Heart left ventricle (tissue), 16 donors: ENCODE data around the gene MYO15B. TPM values are rescaled to one million over a fixed set of nuclear protein-coding genes. Genes with fewer than 3 reads are reported as not detected.

ENCODE experiments used
- ATAC-seq, 4 donors: fragments of 200-7000 bp; cut with Tn5 transposase; one replicate each; pipeline ENCODE4 v1.9.1; 2020 to 2022; ENCODE audit warnings: moderate library complexity in 4 of 4, mild to moderate bottlenecking in 3 of 4, moderate number of reproducible peaks in 1 of 4
- DNase-seq, 5 donors: peaks; one replicate each; pipeline ENCODE4 v3.0.0-alpha.2; 2020
- H3K27ac ChIP-seq, 12 donors: fragments of 200-600 bp; sonication (generic) in 4 of 12; one replicate each; pipeline versions ENCODE4 v1.5.0 to v1.8.0; 2016 to 2022; ENCODE audit warnings: mild to moderate bottlenecking in 2 of 12
- H3K27me3 ChIP-seq, 9 donors: fragments of 200-600 bp; sonication (generic) in 2 of 9; one replicate each; pipeline versions ENCODE4 v1.5.1 to v1.8.0; 2016 to 2022; ENCODE audit warnings: mild to moderate bottlenecking in 3 of 9
- H3K36me3 ChIP-seq, 9 donors: fragments of 200-600 bp; sonication (generic) in 2 of 9; one replicate each; pipeline versions ENCODE4 v1.5.0 to v1.8.0; 2018 to 2022; ENCODE audit warnings: mild to moderate bottlenecking in 2 of 9
- H3K4me1 ChIP-seq, 12 donors: fragments of 200-600 bp; sonication (generic) in 4 of 12; one replicate each; pipeline versions ENCODE4 v1.5.0 to v1.8.0; 2016 to 2022; ENCODE audit warnings: mild to moderate bottlenecking in 3 of 12
- H3K4me3 ChIP-seq, 12 donors: fragments of 200-600 bp; sonication (generic) in 4 of 12; one replicate each; pipeline versions ENCODE4 v1.5.0 to v1.8.0; 2017 to 2022; ENCODE audit warnings: mild to moderate bottlenecking in 9 of 12, moderate library complexity in 4 of 12
- H3K9me3 ChIP-seq, 12 donors: fragments of 200-600 bp; sonication (generic) in 4 of 12; one replicate each; pipeline versions ENCODE4 v1.5.0 to v1.8.0; 2016 to 2022; ENCODE audit warnings: mild to moderate bottlenecking in 1 of 12
- CTCF ChIP-seq, 12 donors: fragments of 200-600 bp; sonication (generic) in 4 of 12; IDR thresholded peaks; one replicate each; pipeline versions ENCODE4 v1.5.0 to v1.8.0; 2018 to 2022; ENCODE audit warnings: antibody characterized with exemption in 12 of 12, mild to moderate bottlenecking in 5 of 12
- POLR2A ChIP-seq, 2 donors: fragments of 450-650 bp; IDR thresholded peaks; one replicate each; pipeline ENCODE4 v1.6.1; 2017; ENCODE audit warnings: antibody characterized with exemption in 2 of 2, mild to moderate bottlenecking in 2 of 2, moderate library complexity in 2 of 2
- WGBS, 4 donors: extraction: QIAGEN DNeasy Blood & Tissue Kit in 2 of 4; methylation state at CpG; one replicate each; pipeline versions ENCODE4 v1.1.5 to v1.1.7; 2013 to 2018; 5-methylcytosine and 5-hydroxymethylcytosine counted together
- intact Hi-C, 10 donors: fragments of 100-400 bp; cut with DNase I; formaldehyde crosslinking; loops; one replicate each; pipeline versions ENCODE4 v1.11.1 to v1.14.2; 2022
- polyA plus RNA-seq, 2 donors: library from polyadenylated mRNA; stranded (reverse); fragments of 200-250 nt; gene quantifications; one replicate each; pipeline ENCODE4 v1.2.3, GENCODE V29; 2013
- total RNA-seq, 9 donors: library from RNA; depleted of rRNA in 2 of 9; stranded (reverse); fragments of >200 nt in 2 of 9; fragmentation: NEBNext Ultra II Directional in 3 of 9; extraction: Animal tissue kit (Norgen Biotek cat#: 25700) in 3 of 9; gene quantifications; one replicate each; pipeline versions ENCODE4 v1.1.0 to v1.2.4, GENCODE V29; 2016 to 2023
- donor health status: ischemic (EF 13 %, LVEDD 7.1; RV severe dilation, severe dysfunction).
- donor health status: healthy with polysubstance abuse.
- donor health status: DM: no; HTN: yes; CAD: no.
- donor health status: DM: no; HTN: no; CAD: no.
- donor health status: ischemic (EF 25% LVEDD 6.9; RV normal size, moderate dysfunction).
- donor health status: ischemic (EF 25% LVEDD 5.7; RV mildly dilated, moderate dysfunction).
- donor health status: healthy.
- donor health status: DM: yes; HTN: yes; CAD: no.
- donor health status: ischemic (EF 35%, LVEDD 5.7; RV mildly dilated, moderate dysfunction).
- donor health status: nonischemic (EF 11% LVEDD 7.7; RV severe dilation, severe dysfunction).
- donor health status: DM: yes; HTN: yes; CAD: no.
- donor health status: PGD.
- donor health status: ischemic (EF 29% LVEDD 5.4; RV normal size, mild dysfunction).
- donor health status: nonischemic (EF 23%, LVEDD 6.1; RV moderate dilation, normal function).

Gene MYO15B
- total and polyA plus RNA-seq, 11 donors = 14.0 to 76.4 (median 42.9) TPM

- peak in 1 of 5 donors; percentile 32 for DNase-seq
- WGBS, 4 donors = 84 to 87% (median 85%) methylated on average over 7 of the region's 7 CpGs
- H3K9me3 ChIP-seq = no peaks in the 10 kb centered on the region
- no peak for ATAC-seq
- TF ChIP-seq CTCF (IDR thresholded peaks at IDR 0.05) (no peak), POLR2A (IDR thresholded peaks at IDR 0.05) (no peak)
- peak overlapping the region in 9 of 12 donors; percentile 5 to 76 (median 65) for H3K27ac ChIP-seq
- H3K27me3 ChIP-seq = no peaks in the 10 kb centered on the region
- peaks cover 0 to 57% (median 19%) of the 10 kb centered on the region in 12 donors for H3K4me1 ChIP-seq
- H3K4me3 ChIP-seq = no peak overlapping the region
- intact Hi-C loops = no loop called here
- H3K36me3 ChIP-seq = peaks cover 0 to 24% (median 5%) of the 10 kb centered on the region in 9 donors
Measured at GRCh38 chr17:75642182-75642783, 54.7 kb downstream of the MYO15B start.

GRCh38 chr17:75642784-75643642 is 55.4 kb downstream of the MYO15B start:
- intact Hi-C loops = no loop called here
- ATAC-seq (peak in 2 of 4 donors; percentile 6 to 25), DNase-seq (peak in 2 of 5 donors; percentile 44 to 49)
- Histone ChIP-seq H3K27ac (peak overlapping the region in 1 of 12 donors; percentile 76), H3K4me3 (no peak overlapping the region), H3K9me3 (no peaks in the 10 kb centered on the region), H3K27me3 (no peaks in the 10 kb centered on the region), H3K36me3 (peaks cover 0 to 24% (median 5%) of the 10 kb centered on the region in 9 donors), H3K4me1 (peaks cover 0 to 51% (median 18%) of the 10 kb centered on the region in 12 donors)
- 79 to 88% (median 83%) methylated on average over 17 of the region's 17 CpGs for WGBS, 4 donors
- no peak for TF ChIP-seq CTCF (IDR thresholded peaks at IDR 0.05)

GRCh38 chr17:75643643-75644017 is 56.0 kb downstream of the MYO15B start:
- H3K4me1 ChIP-seq = peaks cover 0 to 48% (median 18%) of the 10 kb centered on the region in 12 donors
- H3K9me3 ChIP-seq = no peaks in the 10 kb centered on the region
- DNase-seq = peak in 1 of 5 donors; percentile 48
- no peak for ATAC-seq
- no peak overlapping the region for H3K27ac ChIP-seq
- TF ChIP-seq CTCF (IDR thresholded peaks at IDR 0.05) (no peak), POLR2A (IDR thresholded peaks at IDR 0.05) (no peak)
- H3K36me3 ChIP-seq = peaks cover 0 to 27% (median 6%) of the 10 kb centered on the region in 9 donors
- intact Hi-C loops = no loop called here
- H3K27me3 ChIP-seq = no peaks in the 10 kb centered on the region
- H3K4me3 ChIP-seq = no peak overlapping the region
- 95 to 98% (median 96%) methylated on average over 4 to 7 of the region's 7 CpGs for WGBS, 4 donors

GRCh38 chr17:75645501-75645888 is 57.9 kb downstream of the MYO15B start:
- Histone ChIP-seq H3K4me1 (peaks cover 0 to 30% (median 16%) of the 10 kb centered on the region in 12 donors), H3K27ac (no peak overlapping the region), H3K36me3 (peaks cover 0 to 41% (median 24%) of the 10 kb centered on the region in 9 donors), H3K27me3 (no peaks in the 10 kb centered on the region), H3K9me3 (no peaks in the 10 kb centered on the region), H3K4me3 (no peak overlapping the region)
- ATAC-seq (no peak), DNase-seq (no peak)
- 80 to 89% (median 85%) methylated on average over 7 of the region's 7 CpGs for WGBS, 4 donors
- TF ChIP-seq CTCF (IDR thresholded peaks at IDR 0.05) (no peak), POLR2A (IDR thresholded peaks at IDR 0.05) (no peak)
- intact Hi-C loops = no loop called here
